DOHH2 (cell line): ENCODE results near the gene R3HDML.

Experiments used
- H3F3A ChIP-seq: fragments of 200-600 bp; sonication (generic), shearing (Covaris generic); 2 replicates; pipeline ENCODE4 v1.6.0; 2016; ENCODE audit warnings: antibody characterized with exemption, mild to moderate bottlenecking; ENCODE audit not compliant: control insufficient read depth, insufficient read depth
- H3K27ac ChIP-seq: fragments of 200-600 bp; sonication (generic); 2 replicates; pipeline ENCODE4 v1.5.1; 2014; ENCODE audit warnings: low read depth, mild to moderate bottlenecking, low read length, moderate library complexity
- H3K27me3 ChIP-seq: fragments of 200-600 bp; sonication (generic); 2 replicates; pipeline ENCODE4 v1.6.1; 2014; ENCODE audit warnings: mild to moderate bottlenecking, low read length, mixed read lengths; ENCODE audit not compliant: control insufficient read depth
- H3K36me3 ChIP-seq: fragments of 200-600 bp; sonication (generic); 2 replicates; pipeline ENCODE4 v1.6.1; 2014; ENCODE audit warnings: mild to moderate bottlenecking, low read length, moderate library complexity, mixed read lengths; ENCODE audit not compliant: control insufficient read depth
- H3K4me1 ChIP-seq: fragments of 200-600 bp; sonication (generic); 2 replicates; pipeline ENCODE4 v1.6.1; 2014; ENCODE audit warnings: mild to moderate bottlenecking, low read length, mixed read lengths; ENCODE audit not compliant: control insufficient read depth
- H3K4me2 ChIP-seq: fragments of 200-600 bp; sonication (generic); 2 replicates; pipeline ENCODE4 v1.6.0; 2014; ENCODE audit warnings: mild to moderate bottlenecking, low read length, moderate library complexity
- H3K4me3 ChIP-seq: fragments of 200-600 bp; sonication (generic); 2 replicates; pipeline ENCODE4 v1.5.1; 2014; ENCODE audit warnings: mild to moderate bottlenecking, low read length, mixed read lengths
- H3K79me2 ChIP-seq: fragments of 200-600 bp; sonication (generic); 2 replicates; pipeline ENCODE4 v1.6.1; 2014; ENCODE audit warnings: mild to moderate bottlenecking, low read length, mixed read lengths; ENCODE audit not compliant: control insufficient read depth
- H3K9me2 ChIP-seq: fragments of 200-600 bp; sonication (generic); replicated peaks from 2 replicates; pipeline ENCODE4 v1.6.1; 2014; ENCODE audit warnings: mild to moderate bottlenecking, low read length, mixed read lengths; ENCODE audit not compliant: control insufficient read depth
- H3K9me3 ChIP-seq: fragments of 200-600 bp; sonication (generic); 2 replicates; pipeline ENCODE4 v1.6.1; 2014; ENCODE audit warnings: antibody characterized with exemption, low read length, mixed read lengths; ENCODE audit not compliant: control insufficient read depth, insufficient read depth
- H4K20me1 ChIP-seq: fragments of 200-600 bp; sonication (generic); 2 replicates; pipeline ENCODE4 v1.6.0; 2014; ENCODE audit warnings: low read depth, mild to moderate bottlenecking, antibody characterized with exemption, low read length, moderate library complexity; ENCODE audit not compliant: control insufficient read depth, insufficient read depth
- EZH2phosphoT487 ChIP-seq: fragments of 200-600 bp; sonication (generic); IDR thresholded peaks from 2 replicates; pipeline ENCODE4 v1.6.1; 2017; ENCODE audit warnings: borderline replicate concordance, mild to moderate bottlenecking, antibody characterized with exemption, low read length, moderate library complexity, mixed read lengths
- TF ChIP-seq, protein P1 (sequence below): fragments of 200-600 bp; sonication (generic); IDR thresholded peaks from one replicate; pipeline ENCODE4 v1.5.1; 2014; ENCODE audit warnings: antibody characterized with exemption, mild to moderate bottlenecking, low read depth, low read length; ENCODE audit not compliant: poor library complexity, severe bottlenecking

The R3HDML gene

DNA sequence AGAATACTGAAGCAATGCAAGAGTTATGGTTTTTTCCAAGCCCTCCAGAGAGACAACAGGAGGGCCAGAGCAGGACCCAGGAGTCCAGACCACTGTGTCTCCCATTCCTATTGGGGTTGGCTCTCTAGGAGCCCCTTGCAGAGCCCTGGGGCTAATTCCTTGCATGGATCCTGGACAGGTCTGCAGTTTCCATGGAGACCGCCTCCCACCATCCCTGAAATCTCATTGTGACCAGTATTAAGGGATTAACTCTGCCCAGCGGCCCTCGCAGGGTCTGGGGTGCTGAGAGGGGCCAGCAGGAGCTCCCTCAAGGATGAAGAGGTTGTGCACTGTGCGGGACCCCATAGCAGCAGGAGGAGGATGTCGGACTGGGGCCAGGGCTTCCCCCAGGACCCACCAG lies 53.4 kb downstream of the R3HDML start:
- H4K20me1 ChIP-seq, result no peaks in the 10 kb centered on the region
- no peak overlapping the region for H3K4me3 ChIP-seq
- H3K79me2 ChIP-seq, result no peaks in the 10 kb centered on the region
- no peaks in the 10 kb centered on the region for H3K36me3 ChIP-seq
- no peaks in the 10 kb centered on the region for H3K9me2 ChIP-seq
- TF ChIP-seq, protein P1, sequence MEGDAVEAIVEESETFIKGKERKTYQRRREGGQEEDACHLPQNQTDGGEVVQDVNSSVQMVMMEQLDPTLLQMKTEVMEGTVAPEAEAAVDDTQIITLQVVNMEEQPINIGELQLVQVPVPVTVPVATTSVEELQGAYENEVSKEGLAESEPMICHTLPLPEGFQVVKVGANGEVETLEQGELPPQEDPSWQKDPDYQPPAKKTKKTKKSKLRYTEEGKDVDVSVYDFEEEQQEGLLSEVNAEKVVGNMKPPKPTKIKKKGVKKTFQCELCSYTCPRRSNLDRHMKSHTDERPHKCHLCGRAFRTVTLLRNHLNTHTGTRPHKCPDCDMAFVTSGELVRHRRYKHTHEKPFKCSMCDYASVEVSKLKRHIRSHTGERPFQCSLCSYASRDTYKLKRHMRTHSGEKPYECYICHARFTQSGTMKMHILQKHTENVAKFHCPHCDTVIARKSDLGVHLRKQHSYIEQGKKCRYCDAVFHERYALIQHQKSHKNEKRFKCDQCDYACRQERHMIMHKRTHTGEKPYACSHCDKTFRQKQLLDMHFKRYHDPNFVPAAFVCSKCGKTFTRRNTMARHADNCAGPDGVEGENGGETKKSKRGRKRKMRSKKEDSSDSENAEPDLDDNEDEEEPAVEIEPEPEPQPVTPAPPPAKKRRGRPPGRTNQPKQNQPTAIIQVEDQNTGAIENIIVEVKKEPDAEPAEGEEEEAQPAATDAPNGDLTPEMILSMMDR, result no peak
- TF ChIP-seq EZH2phosphoT487, result no peak
- no peaks in the 10 kb centered on the region; the same call in 1 of the 2 replicates for H3K27me3 ChIP-seq
- no peak overlapping the region for H3K4me2 ChIP-seq
- H3F3A ChIP-seq, result no peaks in the 10 kb centered on the region
- no peaks in the 10 kb centered on the region for H3K4me1 ChIP-seq
- H3K27ac ChIP-seq, result no peak overlapping the region
- no peaks in the 10 kb centered on the region for H3K9me3 ChIP-seq

DNA sequence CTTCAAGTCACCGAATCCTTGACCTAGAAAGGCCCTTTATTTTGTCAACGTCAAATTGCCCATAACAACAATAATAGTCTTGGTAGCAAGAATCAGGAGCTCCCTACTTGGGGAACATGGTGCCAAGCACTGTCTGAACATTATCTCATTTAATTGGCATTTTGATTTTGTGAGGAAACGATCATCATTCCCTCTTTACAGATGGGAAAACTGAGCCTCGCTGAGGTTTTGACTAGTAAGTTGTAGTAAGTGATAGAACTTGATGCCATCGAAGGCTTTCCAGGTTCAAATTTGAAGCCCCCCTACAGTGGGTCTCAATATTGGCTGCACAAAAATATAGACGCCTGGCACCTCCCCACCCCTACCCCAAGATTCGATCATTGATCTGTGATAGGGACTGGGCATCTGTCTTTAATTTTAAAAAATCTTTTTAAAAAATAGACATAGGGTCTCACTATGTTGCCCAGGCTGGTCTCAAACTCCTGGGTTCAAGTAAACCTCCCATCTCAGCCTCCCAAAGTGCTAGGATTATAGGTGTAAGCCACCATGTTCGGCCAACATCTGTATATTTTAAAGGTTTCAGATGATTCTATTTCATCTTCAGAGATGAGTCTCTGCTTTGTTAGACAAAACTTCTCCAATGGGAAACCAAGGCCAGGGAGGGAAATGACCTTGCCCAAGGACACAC lies 55.4 kb downstream of the R3HDML start:
- TF ChIP-seq, protein P1, result no peak
- no peak for TF ChIP-seq EZH2phosphoT487
- H3K9me3 ChIP-seq, result no peaks in the 10 kb centered on the region

DNA sequence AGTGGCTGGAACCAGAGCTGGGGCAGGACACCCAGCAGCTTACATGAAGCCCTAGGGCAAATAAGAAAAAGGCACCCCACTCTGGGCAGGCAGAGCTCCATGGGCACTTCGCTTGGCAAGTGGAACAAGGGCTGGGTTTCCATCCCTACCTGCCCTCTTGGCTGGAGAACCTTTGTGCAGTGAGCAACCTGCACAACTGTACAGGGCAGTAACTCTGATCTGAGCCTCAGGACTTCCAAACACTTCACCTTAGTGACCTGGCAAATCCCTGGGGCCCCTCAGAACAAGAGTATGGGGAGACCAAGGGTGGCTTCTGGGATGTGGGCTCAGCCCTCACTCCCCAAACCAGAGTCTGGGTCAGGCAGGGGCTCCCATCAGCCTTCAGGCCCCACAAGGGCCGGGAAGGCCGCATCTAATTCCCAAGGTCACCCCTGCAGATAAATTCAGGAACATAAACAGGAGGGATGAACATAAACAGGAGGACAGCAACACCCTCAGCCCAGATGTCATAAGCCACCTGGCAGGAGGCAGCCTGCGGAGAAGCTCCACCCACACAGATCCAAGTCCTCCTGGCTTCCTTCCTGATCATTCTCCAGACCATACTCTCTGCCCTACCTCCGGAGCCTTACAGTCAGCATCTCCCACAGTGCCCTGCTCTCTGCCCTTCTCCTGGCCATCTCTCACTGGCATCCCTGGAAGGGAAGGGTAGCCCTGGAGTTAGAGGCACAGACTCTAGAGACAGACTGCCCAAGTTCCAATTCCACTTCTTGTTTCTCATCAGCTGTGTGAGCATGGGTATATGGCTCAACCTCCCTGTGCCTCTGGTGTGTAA lies 56.1 kb downstream of the R3HDML start:
- Histone ChIP-seq H3K27me3 (peaks cover 9% of the 10 kb centered on the region), H3K27ac (no peak overlapping the region), H3K36me3 (no peaks in the 10 kb centered on the region), H3K4me1 (no peaks in the 10 kb centered on the region), H3K4me3 (no peak overlapping the region), H3K79me2 (no peaks in the 10 kb centered on the region), H3K9me3 (no peaks in the 10 kb centered on the region), H4K20me1 (no peaks in the 10 kb centered on the region), H3K4me2 (no peak overlapping the region), H3K9me2 (no peaks in the 10 kb centered on the region), H3F3A (no peaks in the 10 kb centered on the region)
- TF ChIP-seq EZH2phosphoT487, result no peak
- TF ChIP-seq, protein P1, result no peak

More for the DNA sequence above, 55.4 kb downstream of the R3HDML start:
- Histone ChIP-seq H3K36me3 (no peaks in the 10 kb centered on the region), H3K27ac (no peak overlapping the region), H3K4me3 (no peak overlapping the region), H4K20me1 (no peaks in the 10 kb centered on the region), H3K79me2 (no peaks in the 10 kb centered on the region), H3K4me1 (no peaks in the 10 kb centered on the region), H3K27me3 (peaks cover 9% of the 10 kb centered on the region), H3K9me2 (no peaks in the 10 kb centered on the region), H3K4me2 (no peak overlapping the region), H3F3A (no peaks in the 10 kb centered on the region)
